Cardiac muscle cell (in vitro differentiated cells and primary cell): Measurements from ENCODE around the gene GLCCI1. TPM values are rescaled to one million over a fixed set of nuclear protein-coding genes. Genes with fewer than 3 reads are reported as not detected.
"Not testable (repeated sequence)": the region's sequence is repeated elsewhere in the genome, so short reads cannot be mapped to it uniquely, and the experiment has no call there.

Experiments used
- DNase-seq, 2 donors: peaks; one replicate each; pipeline versions ENCODE4 v3.0.0 to v3.0.0-alpha.2; 2010 to 2017; ENCODE audit warnings: low read depth in 1 of 2, low spot score in 1 of 2
- H3K27ac ChIP-seq: fragments of 200-600 bp; sonication (generic); 2 replicates; pipeline ENCODE4 v1.5.1; 2016
- H3K27me3 ChIP-seq: fragments of 200-600 bp; sonication (generic); 2 replicates; pipeline ENCODE4 v1.6.0; 2016; ENCODE audit warnings: control low read depth
- H3K36me3 ChIP-seq: fragments of 200-600 bp; sonication (generic); 2 replicates; pipeline ENCODE4 v1.5.1; 2016; ENCODE audit warnings: control low read depth
- H3K4me1 ChIP-seq: fragments of 200-600 bp; sonication (generic); 2 replicates; pipeline ENCODE4 v1.8.1; 2017; ENCODE audit warnings: low read depth, mild to moderate bottlenecking, mixed run types
- H3K4me3 ChIP-seq: fragments of 200-600 bp; sonication (generic); 2 replicates; pipeline ENCODE4 v1.5.1; 2016; ENCODE audit warnings: mild to moderate bottlenecking
- H3K9me3 ChIP-seq: fragments of 200-600 bp; sonication (generic); 2 replicates; pipeline ENCODE4 v1.5.1; 2017; ENCODE audit warnings: low read depth, mild to moderate bottlenecking, control low read depth
- polyA plus RNA-seq: library from polyadenylated mRNA; unstranded; fragments of >200 nt; fragmentation: Nextera tagmentation; extraction: Ambion mirVana; gene quantifications from 2 replicates; pipeline ENCODE4 v1.2.1, GENCODE V29; 2016
- total RNA-seq: library from RNA; depleted of rRNA; stranded (reverse); fragments of >200 nt; gene quantifications from 2 replicates; pipeline ENCODE4 v1.2.3, GENCODE V29; 2016
- TF ChIP-seq, protein P1 (sequence below): IDR thresholded peaks from 2 replicates; pipeline ENCODE4 v1.5.1; 2012; ENCODE audit warnings: low read depth, mild to moderate bottlenecking, low read length

Gene GLCCI1
- total and polyA plus RNA-seq, 2 experiments from 2014 or later: 8.6 to 16.4 TPM

DNA sequence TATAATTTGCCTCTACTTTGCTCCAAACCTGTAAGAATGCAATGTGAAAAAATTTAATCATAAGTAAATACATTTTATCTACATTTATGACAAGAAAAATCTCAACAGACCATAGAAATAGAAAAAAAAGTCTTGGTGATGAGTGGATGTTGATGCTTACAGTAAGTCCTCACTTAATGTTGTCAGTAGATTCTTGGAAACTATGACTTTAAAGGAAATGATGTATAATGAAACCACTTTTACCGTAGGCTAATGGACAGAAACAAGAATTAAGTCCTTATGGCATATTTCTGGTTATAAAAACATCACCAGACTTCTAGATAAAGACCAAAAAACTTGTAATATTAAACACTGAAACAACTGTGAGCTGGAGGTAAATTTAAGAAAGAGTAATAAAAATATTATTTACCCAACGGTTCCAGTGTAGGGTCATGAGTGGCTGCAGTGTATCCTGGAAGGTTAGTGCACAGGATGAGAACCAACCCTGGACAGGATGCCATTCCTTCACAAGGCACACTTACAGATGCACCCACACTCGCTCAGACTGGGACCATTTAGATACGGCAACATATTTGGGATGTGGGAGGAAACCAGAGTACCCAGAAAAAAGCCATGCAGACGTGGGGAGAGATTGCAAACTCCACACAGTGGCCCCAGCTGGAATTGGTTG, 76.3 kb downstream of the GLCCI1 start:
- DNase-seq: no peak
- TF ChIP-seq, protein P1, sequence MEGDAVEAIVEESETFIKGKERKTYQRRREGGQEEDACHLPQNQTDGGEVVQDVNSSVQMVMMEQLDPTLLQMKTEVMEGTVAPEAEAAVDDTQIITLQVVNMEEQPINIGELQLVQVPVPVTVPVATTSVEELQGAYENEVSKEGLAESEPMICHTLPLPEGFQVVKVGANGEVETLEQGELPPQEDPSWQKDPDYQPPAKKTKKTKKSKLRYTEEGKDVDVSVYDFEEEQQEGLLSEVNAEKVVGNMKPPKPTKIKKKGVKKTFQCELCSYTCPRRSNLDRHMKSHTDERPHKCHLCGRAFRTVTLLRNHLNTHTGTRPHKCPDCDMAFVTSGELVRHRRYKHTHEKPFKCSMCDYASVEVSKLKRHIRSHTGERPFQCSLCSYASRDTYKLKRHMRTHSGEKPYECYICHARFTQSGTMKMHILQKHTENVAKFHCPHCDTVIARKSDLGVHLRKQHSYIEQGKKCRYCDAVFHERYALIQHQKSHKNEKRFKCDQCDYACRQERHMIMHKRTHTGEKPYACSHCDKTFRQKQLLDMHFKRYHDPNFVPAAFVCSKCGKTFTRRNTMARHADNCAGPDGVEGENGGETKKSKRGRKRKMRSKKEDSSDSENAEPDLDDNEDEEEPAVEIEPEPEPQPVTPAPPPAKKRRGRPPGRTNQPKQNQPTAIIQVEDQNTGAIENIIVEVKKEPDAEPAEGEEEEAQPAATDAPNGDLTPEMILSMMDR: no peak
- no peaks in the 10 kb centered on the region for H3K36me3 ChIP-seq
- no peaks in the 10 kb centered on the region for H3K9me3 ChIP-seq
- H3K4me1 ChIP-seq: no peaks in the 10 kb centered on the region
- no peak overlapping the region for H3K27ac ChIP-seq
- no peak overlapping the region for H3K4me3 ChIP-seq
- H3K27me3 ChIP-seq: no peaks in the 10 kb centered on the region

- H3K27ac ChIP-seq, H3K4me1 ChIP-seq, H3K36me3 ChIP-seq, H3K9me3 ChIP-seq, DNase-seq, H3K4me3 ChIP-seq, H3K27me3 ChIP-seq: not testable (repeated sequence)
Measured at GRCh38 chr7:8048067-8048466, 79.5 kb downstream of the GLCCI1 start.

GRCh38 chr7:8051373-8051772, 82.8 kb downstream of the GLCCI1 start:
- H3K36me3 ChIP-seq: peaks cover 4% of the 10 kb centered on the region
- no peaks in the 10 kb centered on the region for H3K4me1 ChIP-seq
- TF ChIP-seq, protein P1: no peak
- no peak for DNase-seq
- no peaks in the 10 kb centered on the region for H3K27me3 ChIP-seq
- H3K27ac ChIP-seq: no peak overlapping the region
- no peaks in the 10 kb centered on the region for H3K9me3 ChIP-seq
- H3K4me3 ChIP-seq: no peak overlapping the region

- Histone ChIP-seq H3K9me3 (no peaks in the 10 kb centered on the region), H3K27ac (no peak overlapping the region), H3K27me3 (no peaks in the 10 kb centered on the region), H3K4me1 (no peaks in the 10 kb centered on the region), H3K4me3 (no peak overlapping the region), H3K36me3 (peaks cover 11% of the 10 kb centered on the region)
- TF ChIP-seq, protein P1: no peak
- no peak for DNase-seq
Measured at GRCh38 chr7:8051998-8052397, 83.4 kb downstream of the GLCCI1 start.

- H3K4me1 ChIP-seq: no peaks in the 10 kb centered on the region
- no peak overlapping the region for H3K27ac ChIP-seq
- TF ChIP-seq, protein P1: no peak
- no peak overlapping the region for H3K4me3 ChIP-seq
- H3K27me3 ChIP-seq: no peaks in the 10 kb centered on the region
- no peaks in the 10 kb centered on the region for H3K9me3 ChIP-seq
- DNase-seq: no peak
- peaks cover 11% of the 10 kb centered on the region for H3K36me3 ChIP-seq
Measured at GRCh38 chr7:8052824-8053223, 84.2 kb downstream of the GLCCI1 start.

DNA sequence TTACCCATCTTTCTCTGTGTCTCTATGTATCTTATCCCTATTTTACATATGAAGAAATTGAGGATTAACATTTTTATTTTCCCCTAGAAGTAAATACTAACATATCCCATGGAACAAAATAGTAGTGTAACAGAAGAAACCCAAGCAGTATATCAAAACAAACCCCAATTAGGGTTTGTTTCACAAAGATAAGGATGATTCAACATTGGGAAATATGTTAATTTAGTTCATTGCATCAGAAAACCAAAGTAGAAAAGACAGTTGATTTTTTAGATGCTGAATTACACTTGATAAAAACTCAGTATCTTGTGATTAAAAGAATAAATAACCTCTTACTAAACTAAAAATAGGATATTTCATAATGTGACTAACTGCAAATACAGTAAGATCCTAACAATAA, 87.8 kb downstream of the GLCCI1 start:
- Histone ChIP-seq H3K9me3 (no peaks in the 10 kb centered on the region), H3K4me3 (no peak overlapping the region), H3K27me3 (no peaks in the 10 kb centered on the region), H3K27ac (no peak overlapping the region), H3K36me3 (peaks cover 11% of the 10 kb centered on the region), H3K4me1 (no peaks in the 10 kb centered on the region)
- TF ChIP-seq, protein P1: no peak
- no peak for DNase-seq
